HepG2 (cell line): Measurements from ENCODE around the gene CDX2. TPM values are rescaled to one million over a fixed set of nuclear protein-coding genes. Genes with fewer than 3 reads are reported as not detected.

Experiments used
- ATAC-seq: fragments of 200-7000 bp; cut with Tn5 transposase; 3 replicates; pipeline ENCODE4 v1.9.1; 2020; ENCODE audit warnings: mild to moderate bottlenecking, moderate library complexity
- BruUV-seq: library from RNA; stranded (reverse); fragments of 400-500 nt; replicated peaks from 2 replicates; lab custom pipeline; 2021; lab: Mats Ljungman, UMichigan
- CTCF ChIA-PET: fragments of 300-600 bp; formaldehyde crosslinking; extraction: SDS; loops from one replicate; lab custom pipeline; 2021; ENCODE audit warnings: low total read pairs, inconsistent platforms, low intra/inter-chr PET ratio; lab: Yijun Ruan, JAX
- POLR2A ChIA-PET: fragments of 350-600 bp; sonication (Branson Sonifier 250); formaldehyde crosslinking; loops from one replicate; lab custom pipeline; 2020; ENCODE audit warnings: antibody characterized with exemption, inconsistent platforms; lab: Yijun Ruan, JAX
- DNase-seq: peaks from one replicate; pipeline ENCODE4 v3.0.0-alpha.2; 2015; ENCODE audit warnings: low spot score
- FAIRE-seq: peaks from 3 replicates; lab custom pipeline; 2011; peaks lifted over from hg19 to GRCh38; lab: Jason Lieb, UNC
- H2AFZ ChIP-seq: one replicate; pipeline ENCODE4 v1.6.1; 2011; ENCODE audit warnings: low read length, inconsistent platforms
- H3K27ac ChIP-seq: fragments of 300-600 bp; 3 replicates; pipeline ENCODE4 v1.8.0; 2011; ENCODE audit warnings: mixed run types, mild to moderate bottlenecking, mixed read lengths, low read length, inconsistent platforms; ENCODE audit not compliant: insufficient read depth; ENCODE audit errors: extremely low read length
- H3K27me3 ChIP-seq, 2 experiments: fragments of 200-600 bp in 1 of 2; 2 replicates in 1 of 2; 3 replicates in 1 of 2; pipeline versions ENCODE4 v1.6.0 to v1.8.0; 2011; ENCODE audit warnings: low read length in 2 of 2, mild to moderate bottlenecking in 2 of 2, moderate library complexity in 2 of 2, inconsistent platforms in 1 of 2; ENCODE audit not compliant: insufficient read depth in 2 of 2, control insufficient read depth in 1 of 2
- H3K36me3 ChIP-seq, 2 experiments: fragments of 200-600 bp in 1 of 2; replicated peaks in 1 of 2; 2 replicates in 1 of 2; 3 replicates in 1 of 2; pipeline versions ENCODE4 v1.5.1 to v1.8.0; 2011; ENCODE audit warnings: low read length in 2 of 2, inconsistent platforms in 1 of 2; ENCODE audit not compliant: insufficient read depth in 2 of 2, control insufficient read depth in 1 of 2
- H3K4me1 ChIP-seq: 2 replicates; pipeline ENCODE4 v1.5.1; 2012; ENCODE audit warnings: low read length, inconsistent platforms; ENCODE audit not compliant: insufficient read depth
- H3K4me2 ChIP-seq: 2 replicates; pipeline ENCODE4 v1.6.0; 2011; ENCODE audit warnings: low read depth, low read length, inconsistent platforms
- H3K4me3 ChIP-seq, 3 experiments: fragments of 200-600 bp in 1 of 3; sonication (generic), shearing (Covaris generic) in 1 of 3; replicated peaks in 1 of 3; 2 replicates each; pipeline ENCODE4 v1.5.1; 2011 to 2016; ENCODE audit warnings: low read length in 3 of 3, inconsistent platforms in 2 of 3, low read depth in 2 of 3, mild to moderate bottlenecking in 2 of 3, control low read depth in 1 of 3, mixed read lengths in 1 of 3; ENCODE audit not compliant: insufficient read depth in 1 of 3
- H3K79me2 ChIP-seq: one replicate; pipeline ENCODE4 v1.6.1; 2011; ENCODE audit warnings: low read length, inconsistent platforms; ENCODE audit not compliant: insufficient read depth
- H3K9ac ChIP-seq: 2 replicates; pipeline ENCODE4 v1.6.0; 2011; ENCODE audit warnings: mild to moderate bottlenecking, low read depth, low read length, inconsistent platforms; ENCODE audit not compliant: insufficient read depth
- H3K9me3 ChIP-seq: 2 replicates; pipeline ENCODE4 v1.5.1; 2012; ENCODE audit warnings: mild to moderate bottlenecking, low read length
- H4K20me1 ChIP-seq: 2 replicates; pipeline ENCODE4 v1.6.0; 2011; ENCODE audit warnings: inconsistent platforms, mild to moderate bottlenecking, low read length, moderate library complexity; ENCODE audit not compliant: insufficient read depth
- ASH2L ChIP-seq: fragments of 300-600, 200-600 bp; sonication (generic); IDR thresholded peaks from 2 replicates; pipeline ENCODE4 v1.7.0; 2017; ENCODE audit warnings: low read depth, mild to moderate bottlenecking, moderate library complexity, mixed read lengths, low read length; ENCODE audit not compliant: insufficient read length
- FOSL1 ChIP-seq: sonication (generic); formaldehyde crosslinking; IDR thresholded peaks from 2 replicates; pipeline ENCODE4 v1.9.0; 2021; ENCODE audit warnings: missing genetic modification reagents, borderline replicate concordance
- HNF4G ChIP-seq, 2 experiments: sonication (generic) in 1 of 2; formaldehyde crosslinking in 1 of 2; IDR thresholded peaks; 2 replicates each; pipeline versions ENCODE4 v1.4.0 to v1.6.1; 2011 to 2020; ENCODE audit warnings: borderline replicate concordance in 2 of 2, low read depth in 2 of 2, mild to moderate bottlenecking in 2 of 2, low read length in 1 of 2, missing genetic modification reagents in 1 of 2, moderate library complexity in 1 of 2
- HNRNPH1 ChIP-seq: fragments of 200-400 bp; formaldehyde crosslinking; optimal IDR thresholded peaks from 2 replicates; pipeline ENCODE3; 2017; ENCODE audit warnings: mild to moderate bottlenecking, low read depth, low read length
- KMT2B ChIP-seq: IDR thresholded peaks from 2 replicates; pipeline ENCODE4 v1.6.1; 2016; ENCODE audit warnings: missing genetic modification reagents, missing compliant biosample characterization
- MZF1 ChIP-seq: sonication (generic); formaldehyde crosslinking; IDR thresholded peaks from 2 replicates; pipeline ENCODE4 v1.8.1; 2023; ENCODE audit warnings: mild to moderate bottlenecking, missing genetic modification reagents, borderline replicate concordance
- NR2F6 ChIP-seq, 2 experiments: IDR thresholded peaks; 2 replicates each; pipeline ENCODE4 v1.6.1; 2016; ENCODE audit warnings: antibody characterized with exemption in 1 of 2, mild to moderate bottlenecking in 1 of 2
- SATB2 ChIP-seq: sonication (generic); formaldehyde crosslinking; IDR thresholded peaks from 2 replicates; pipeline ENCODE4 v1.5.0; 2020; ENCODE audit warnings: missing genetic modification reagents
- SIN3A ChIP-seq: IDR thresholded peaks from 2 replicates; pipeline ENCODE4 v1.6.1; 2011; ENCODE audit warnings: low read depth, mild to moderate bottlenecking, control low read depth, low read length, borderline replicate concordance
- SP140L ChIP-seq: sonication (generic); formaldehyde crosslinking; IDR thresholded peaks from 2 replicates; pipeline ENCODE4 v1.4.0; 2020; ENCODE audit warnings: missing genetic modification reagents, borderline replicate concordance
- U2AF1 ChIP-seq: fragments of 200-400 bp; formaldehyde crosslinking; optimal IDR thresholded peaks from 2 replicates; pipeline ENCODE3; 2017; ENCODE audit warnings: mild to moderate bottlenecking, low read depth, low read length
- ZFX ChIP-seq: sonication (generic); formaldehyde crosslinking; IDR thresholded peaks from 2 replicates; pipeline ENCODE4 v1.4.0; 2020; ENCODE audit warnings: mild to moderate bottlenecking, low read depth, missing genetic modification reagents, moderate library complexity
- ZNF160 ChIP-seq: sonication (generic); formaldehyde crosslinking; IDR thresholded peaks from 2 replicates; pipeline ENCODE4 v1.8.0; 2022; ENCODE audit warnings: mild to moderate bottlenecking, inconsistent platforms, missing genetic modification reagents
- ZNF569 ChIP-seq: sonication (generic); formaldehyde crosslinking; IDR thresholded peaks from 2 replicates; pipeline ENCODE4 v1.5.0; 2020; ENCODE audit warnings: mild to moderate bottlenecking, missing genetic modification reagents, moderate library complexity, borderline replicate concordance
- WGBS: methylation state at CpG from one replicate; pipeline ENCODE4 v1.1.6; 2017; ENCODE audit warnings: low lambda C conversion rate; 5-methylcytosine and 5-hydroxymethylcytosine counted together
- in situ Hi-C: cut with HindIII; loops from 2 replicates; pipeline ENCODE4 v1.10.0; 2017; ENCODE audit warnings: low pct_unique_long_range_greater_than_20kb; ENCODE audit not compliant: extremely low pct_ligation_motif_present
- intact Hi-C: fragments of 100-400 bp; cut with micrococcal nuclease; formaldehyde crosslinking; loops from one replicate; pipeline ENCODE4 v1.10.0; 2022; ENCODE audit not compliant: unreplicated experiment
- polyA plus RNA-seq, 8 experiments: library from polyadenylated mRNA; depleted of rRNA in 3 of 8; stranded (reverse) in 7 of 8; unstranded in 1 of 8; fragments of >200 nt; fragmentation: Illumina TruSeq in 4 of 8; extraction: Trizol in 4 of 8; gene quantifications; 2 replicates each; pipeline versions ENCODE4 v1.2.1 to v1.2.3, GENCODE V29; 2011 to 2016; ENCODE audit warnings: low read depth in 4 of 8, missing spikeins in 1 of 8, mixed read lengths in 1 of 8; ENCODE audit not compliant: insufficient read depth in 1 of 8
- total RNA-seq, 5 experiments: library from RNA; depleted of rRNA; stranded (reverse); fragments of >200 nt; fragmentation: Illumina TruSeq; extraction: Trizol; gene quantifications; 2 replicates each; pipeline ENCODE4 v1.2.3, GENCODE V29; 2016; ENCODE audit warnings: low read depth in 1 of 5
- TF ChIP-seq, protein P1 (sequence below): sonication (generic); formaldehyde crosslinking; IDR thresholded peaks from 2 replicates; pipeline ENCODE4 v1.5.0; 2020; ENCODE audit warnings: mild to moderate bottlenecking, missing genetic modification reagents, borderline replicate concordance
- TF ChIP-seq, protein P2 (sequence below): sonication (generic); formaldehyde crosslinking; IDR thresholded peaks from 2 replicates; pipeline ENCODE4 v1.8.0; 2022; ENCODE audit warnings: low read depth, missing genetic modification reagents
- TF ChIP-seq, protein P3 (sequence below): sonication (generic); formaldehyde crosslinking; conservative IDR thresholded peaks from 2 replicates; pipeline ENCODE4 v1.4.0; 2020; ENCODE audit warnings: missing genetic modification reagents

CDX2 gene
- total and polyA plus RNA-seq, 2 of the 13 experiments (the other 11 are each of a cell fraction or from before 2014, with no cell fraction given) = 0.04 TPM; not detected in 1

DNA sequence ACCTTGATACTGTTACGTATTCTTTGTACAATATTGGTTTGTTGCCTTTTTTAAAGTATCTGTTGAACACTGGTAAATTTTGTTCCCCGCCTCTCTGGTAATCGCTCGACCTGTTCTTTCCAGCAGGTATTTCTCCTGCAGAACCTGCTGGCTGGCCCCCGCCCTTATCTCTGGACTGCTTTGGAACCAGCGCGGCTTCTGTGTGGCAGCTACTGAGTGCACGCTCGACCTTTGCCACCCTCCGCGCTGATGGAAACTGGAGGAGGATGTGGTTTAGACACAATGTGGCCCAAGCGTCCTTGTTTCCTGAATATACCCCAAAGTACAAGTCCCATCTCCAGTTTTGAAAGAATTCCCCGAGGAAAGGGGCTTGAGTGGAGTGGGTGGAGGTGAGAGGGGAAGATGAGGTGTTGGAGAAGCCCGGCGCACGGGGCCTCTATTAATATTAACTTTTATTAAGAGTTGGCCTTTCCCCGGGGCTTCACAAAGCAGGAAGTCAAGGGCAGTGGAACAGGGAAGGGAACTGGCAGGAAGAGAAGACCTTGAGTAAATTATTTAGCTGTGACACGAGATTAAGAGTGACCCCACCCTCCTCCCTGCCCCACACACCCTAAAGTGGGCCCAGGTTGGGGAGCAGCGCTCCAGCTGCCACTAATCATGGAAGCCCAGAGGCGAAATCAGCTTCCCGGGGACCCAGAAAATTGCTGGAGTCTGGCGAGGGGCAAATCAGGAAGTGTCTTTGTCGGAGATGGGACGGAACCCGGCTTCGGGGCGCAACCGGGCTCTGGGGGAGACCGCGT is 16.0 kb downstream of the CDX2 start (continued):
- TF ChIP-seq, protein P1, sequence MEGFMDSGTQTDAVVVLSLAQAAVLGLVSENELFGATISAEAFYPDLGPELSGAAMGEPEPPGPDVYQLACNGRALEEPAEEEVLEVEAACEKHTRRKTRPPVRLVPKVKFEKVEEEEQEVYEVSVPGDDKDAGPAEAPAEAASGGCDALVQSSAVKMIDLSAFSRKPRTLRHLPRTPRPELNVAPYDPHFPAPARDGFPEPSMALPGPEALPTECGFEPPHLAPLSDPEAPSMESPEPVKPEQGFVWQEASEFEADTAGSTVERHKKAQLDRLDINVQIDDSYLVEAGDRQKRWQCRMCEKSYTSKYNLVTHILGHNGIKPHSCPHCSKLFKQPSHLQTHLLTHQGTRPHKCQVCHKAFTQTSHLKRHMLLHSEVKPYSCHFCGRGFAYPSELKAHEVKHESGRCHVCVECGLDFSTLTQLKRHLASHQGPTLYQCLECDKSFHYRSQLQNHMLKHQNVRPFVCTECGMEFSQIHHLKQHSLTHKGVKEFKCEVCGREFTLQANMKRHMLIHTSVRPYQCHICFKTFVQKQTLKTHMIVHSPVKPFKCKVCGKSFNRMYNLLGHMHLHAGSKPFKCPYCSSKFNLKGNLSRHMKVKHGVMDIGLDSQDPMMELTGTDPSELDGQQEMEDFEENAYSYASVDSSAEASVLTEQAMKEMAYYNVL = 0 out of 2 replicates have a peak, but pooled peaks have one; percentile 11
- TF ChIP-seq SIN3A (no peak), U2AF1 (no peak), HNF4G (IDR thresholded peaks at IDR 0.05; ENCODE audit: borderline replicate concordance, low read depth, low read length) (peak; percentile 28; the same call in 1 of the 2 replicates), HNF4G (CRISPR knock-in tag; IDR thresholded peaks at IDR 0.05; ENCODE audit: borderline replicate concordance, low read depth) (no peak), NR2F6 (IDR thresholded peaks at IDR 0.05) (no peak), NR2F6 (CRISPR knock-in tag; IDR thresholded peaks at IDR 0.05) (peak; percentile 40; the same call in 1 of the 2 replicates), ASH2L (peak; percentile 8)

DNA sequence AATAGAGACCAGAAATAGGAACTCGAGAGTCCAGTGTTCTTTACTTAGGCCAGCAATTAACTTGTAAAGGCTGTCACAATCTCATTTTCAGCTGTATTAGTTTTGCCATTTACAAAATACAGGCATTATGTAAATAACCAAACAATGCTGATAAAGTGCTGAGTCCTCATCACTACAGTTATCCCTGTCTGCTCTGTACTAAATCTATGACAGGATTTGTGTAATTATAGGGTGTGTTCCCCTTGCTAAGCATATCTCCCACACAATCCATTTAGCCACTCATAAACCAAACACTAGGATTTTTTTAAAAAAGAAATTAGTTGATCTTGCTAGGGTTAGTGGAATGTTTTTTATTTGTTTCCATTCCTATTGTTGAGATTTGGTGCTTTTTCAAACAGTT is 26.1 kb downstream of the CDX2 start:
- Histone ChIP-seq H3K4me3 (no peak overlapping the region), H3K9ac (no peak overlapping the region), H3K36me3 (no peaks in the 10 kb centered on the region), H3K4me2 (no peak overlapping the region), H3K27ac (no peak overlapping the region), H3K9me3 (no peaks in the 10 kb centered on the region), H3K27me3 (no peaks in the 10 kb centered on the region), H4K20me1 (no peaks in the 10 kb centered on the region), H3K79me2 (no peaks in the 10 kb centered on the region), H3K4me1 (no peaks in the 10 kb centered on the region), H2AFZ (no peak overlapping the region)
- FAIRE-seq (no peak), ATAC-seq (no peak), DNase-seq (no peak)
- no TSS peak for BruUV-seq
- in situ Hi-C loops = no loop called here
- POLR2A ChIA-PET = no interaction called here
- CTCF ChIA-PET = no interaction called here
- WGBS = 24% methylated on average over 1 of the region's 1 CpG
- intact Hi-C loops = no loop called here
- TF ChIP-seq MZF1 (CRISPR knock-in tag) = no peak
- no peak for TF ChIP-seq SIN3A
- no peak for TF ChIP-seq ZNF160 (CRISPR knock-in tag)
- no peak for TF ChIP-seq HNRNPH1
- TF ChIP-seq, protein P2, sequence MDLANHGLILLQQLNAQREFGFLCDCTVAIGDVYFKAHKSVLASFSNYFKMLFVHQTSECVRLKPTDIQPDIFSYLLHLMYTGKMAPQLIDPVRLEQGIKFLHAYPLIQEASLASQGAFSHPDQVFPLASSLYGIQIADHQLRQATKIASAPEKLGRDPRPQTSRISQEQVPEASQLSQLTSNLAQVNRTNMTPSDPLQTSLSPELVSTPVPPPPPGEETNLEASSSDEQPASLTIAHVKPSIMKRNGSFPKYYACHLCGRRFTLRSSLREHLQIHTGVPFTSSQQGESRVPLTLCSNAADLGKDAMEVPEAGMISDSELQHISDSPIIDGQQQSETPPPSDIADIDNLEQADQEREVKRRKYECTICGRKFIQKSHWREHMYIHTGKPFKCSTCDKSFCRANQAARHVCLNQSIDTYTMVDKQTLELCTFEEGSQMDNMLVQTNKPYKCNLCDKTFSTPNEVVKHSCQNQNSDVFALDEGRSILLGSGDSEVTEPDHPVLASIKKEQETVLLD (CRISPR knock-in tag) = no peak
- TF ChIP-seq FOSL1 (CRISPR knock-in tag) = no peak
- TF ChIP-seq, protein P3, sequence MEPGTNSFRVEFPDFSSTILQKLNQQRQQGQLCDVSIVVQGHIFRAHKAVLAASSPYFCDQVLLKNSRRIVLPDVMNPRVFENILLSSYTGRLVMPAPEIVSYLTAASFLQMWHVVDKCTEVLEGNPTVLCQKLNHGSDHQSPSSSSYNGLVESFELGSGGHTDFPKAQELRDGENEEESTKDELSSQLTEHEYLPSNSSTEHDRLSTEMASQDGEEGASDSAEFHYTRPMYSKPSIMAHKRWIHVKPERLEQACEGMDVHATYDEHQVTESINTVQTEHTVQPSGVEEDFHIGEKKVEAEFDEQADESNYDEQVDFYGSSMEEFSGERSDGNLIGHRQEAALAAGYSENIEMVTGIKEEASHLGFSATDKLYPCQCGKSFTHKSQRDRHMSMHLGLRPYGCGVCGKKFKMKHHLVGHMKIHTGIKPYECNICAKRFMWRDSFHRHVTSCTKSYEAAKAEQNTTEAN (CRISPR knock-in tag) = no peak
- no peak for TF ChIP-seq SP140L (CRISPR knock-in tag)
- TF ChIP-seq SATB2 = no peak
- no peak for TF ChIP-seq ZNF569 (CRISPR knock-in tag)
- no peak for TF ChIP-seq ZFX (CRISPR knock-in tag)
- TF ChIP-seq KMT2B (CRISPR knock-in tag) = no peak
